Kidney (tissue), 14 donors: ENCODE results near the gene HHAT. TPM values are rescaled to one million over a fixed set of nuclear protein-coding genes. Genes with fewer than 3 reads are reported as not detected.

Source experiments
- DNase-seq, 5 donors: peaks; one replicate each; pipeline ENCODE4 v3.0.0-alpha.2; 2013 to 2020
- FAIRE-seq: peaks from 2 replicates; lab custom pipeline; 2012; peaks lifted over from hg19 to GRCh38; lab: Jason Lieb, UNC
- H3K27ac ChIP-seq, 2 donors: one replicate each; pipeline ENCODE4 v1.7.0; 2013; ENCODE audit warnings: low read depth in 2 of 2, low read length in 2 of 2, inconsistent platforms in 1 of 2
- H3K27me3 ChIP-seq: one replicate; pipeline ENCODE4 v1.7.1; 2013; ENCODE audit warnings: low read length, inconsistent platforms; ENCODE audit not compliant: control insufficient read depth, insufficient read depth
- H3K36me3 ChIP-seq, 3 donors: one replicate each; pipeline versions ENCODE4 v1.7.0 to v1.7.1; 2013; ENCODE audit warnings: low read length in 3 of 3, control low read depth in 1 of 3, inconsistent platforms in 1 of 3; ENCODE audit not compliant: insufficient read depth in 3 of 3, control insufficient read depth in 2 of 3
- H3K4me1 ChIP-seq, 3 donors: one replicate each; pipeline versions ENCODE4 v1.7.0 to v1.7.1; 2013; ENCODE audit warnings: low read length in 3 of 3, inconsistent platforms in 1 of 3, low read depth in 1 of 3; ENCODE audit not compliant: control insufficient read depth in 2 of 3, insufficient read depth in 2 of 3
- H3K4me3 ChIP-seq, 3 donors: one replicate each; pipeline versions ENCODE4 v1.7.0 to v1.8.1; 2013; ENCODE audit warnings: low read length in 3 of 3, control low read depth in 1 of 3, inconsistent platforms in 1 of 3
- H3K9ac ChIP-seq, 3 donors: one replicate each; pipeline versions ENCODE4 v1.7.0 to v1.7.1; 2013; ENCODE audit warnings: low read length in 3 of 3, control low read depth in 1 of 3, inconsistent platforms in 1 of 3
- H3K9me3 ChIP-seq, 3 donors: one replicate each; pipeline versions ENCODE4 v1.7.0 to v1.7.1; 2013; ENCODE audit warnings: low read length in 3 of 3, control low read depth in 1 of 3, inconsistent platforms in 1 of 3; ENCODE audit not compliant: control insufficient read depth in 2 of 3, insufficient read depth in 1 of 3
- CTCF ChIP-seq: IDR thresholded peaks from 3 replicates; pipeline ENCODE4 v1.5.1; 2012; ENCODE audit warnings: mild to moderate bottlenecking, moderate library complexity, borderline replicate concordance; ENCODE audit not compliant: insufficient read depth; ENCODE audit errors: extremely low read depth
- intact Hi-C: fragments of 100-400 bp; cut with DNase I; formaldehyde crosslinking; loops from one replicate; pipeline ENCODE4 v1.11.1; 2022
- polyA plus RNA-seq: library from polyadenylated mRNA; stranded (reverse); fragments of 350-450 nt; fragmentation: Illumina TruSeq; extraction: RNeasy Lipid Tissue Mini Kit (QIAGEN cat#74804); gene quantifications from one replicate; pipeline ENCODE4 v1.2.3, GENCODE V29; 2014; ENCODE audit warnings: low read depth, low replicate concordance; ENCODE audit not compliant: insufficient read depth
- total RNA-seq: library from RNA; stranded (reverse); fragmentation: NEBNext Ultra II Directional; extraction: Animal tissue kit (Norgen Biotek cat#: 25700); gene quantifications from one replicate; pipeline ENCODE4 v1.2.1, GENCODE V29; 2021
- donor health status: control.
- donor health status: control.
- donor health status: control.
- donor health status: control.
- donor health status: control.
- donor health status: DM: yes; HTN: yes; CAD: no.
- donor health status: Normal renal cell carcinoma (clear cell type).

The HHAT gene
- total and polyA plus RNA-seq, 2 donors from 2014 or later, result 5.5 to 9.7 TPM

GRCh38 chr1:210289248-210289647 lies 39.5 kb upstream of the HHAT start:
- DNase-seq (no peak), FAIRE-seq (no peak)
- Histone ChIP-seq H3K27me3 (no peaks in the 10 kb centered on the region), H3K4me1 (peaks cover 0 to 4% (median 0%) of the 10 kb centered on the region in 3 donors), H3K27ac (no peak overlapping the region), H3K9ac (no peak overlapping the region), H3K9me3 (no peaks in the 10 kb centered on the region), H3K36me3 (no peaks in the 10 kb centered on the region), H3K4me3 (no peak overlapping the region)
- TF ChIP-seq CTCF, result no peak
- intact Hi-C loops, result no loop called here

- no peak for FAIRE-seq
- peak overlapping the region in 1 of 2 donors; percentile 87 for H3K27ac ChIP-seq
- TF ChIP-seq CTCF, result no peak
These were observed 37.5 kb upstream of the HHAT start for GRCh38 chr1:210291081-210291764.

DNA sequence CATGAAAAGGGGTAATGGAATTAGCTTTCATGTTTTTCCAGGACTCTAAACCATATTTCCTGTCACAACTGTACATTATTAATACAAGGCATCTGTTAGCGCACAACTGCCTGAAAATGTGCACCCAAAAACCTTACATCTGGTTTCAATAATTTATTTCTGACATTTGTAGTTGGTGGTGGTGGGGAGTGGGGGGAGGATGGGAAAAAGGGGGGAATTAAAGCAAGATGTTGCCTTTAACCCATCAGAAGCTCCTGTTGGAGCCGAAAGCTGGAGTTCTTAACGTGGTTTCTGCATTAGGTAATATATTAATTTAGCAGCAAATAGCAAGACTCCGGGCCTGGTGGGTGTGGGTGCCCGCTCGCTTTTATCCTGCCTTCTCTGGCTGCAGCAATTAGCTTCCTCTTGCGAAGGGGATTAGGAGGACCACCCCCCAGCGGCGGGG lies 36.9 kb upstream of the HHAT start:
- Histone ChIP-seq H3K9ac (peak overlapping the region in 1 of 3 donors; percentile 80), H3K9me3 (no peaks in the 10 kb centered on the region), H3K27ac (peak overlapping the region; percentile 68 to 87), H3K27me3 (no peaks in the 10 kb centered on the region), H3K4me3 (peak overlapping the region in 1 of 3 donors; percentile 68), H3K36me3 (no peaks in the 10 kb centered on the region), H3K4me1 (peaks cover 0 to 12% (median 0%) of the 10 kb centered on the region in 3 donors)
- no peak for TF ChIP-seq CTCF
- peak in 3 of 5 donors; percentile 69 to 77 (median 72) for DNase-seq
- intact Hi-C loops, result no loop called here
- FAIRE-seq, result no peak

More at GRCh38 chr1:210291081-210291764, 37.5 kb upstream of the HHAT start:
- Histone ChIP-seq H3K9me3 (no peaks in the 10 kb centered on the region), H3K36me3 (no peaks in the 10 kb centered on the region), H3K4me1 (peaks cover 0 to 12% (median 0%) of the 10 kb centered on the region in 3 donors), H3K9ac (no peak overlapping the region), H3K27me3 (no peaks in the 10 kb centered on the region), H3K4me3 (no peak overlapping the region)
- intact Hi-C loops, result no loop called here
- DNase-seq, result no peak
